Measurements from ENCODE around the gene VASH2.
"Not testable (repeated sequence)": the region's sequence is repeated elsewhere in the genome, so short reads cannot be mapped to it uniquely, and the experiment has no call there.

Gene VASH2

DNA sequence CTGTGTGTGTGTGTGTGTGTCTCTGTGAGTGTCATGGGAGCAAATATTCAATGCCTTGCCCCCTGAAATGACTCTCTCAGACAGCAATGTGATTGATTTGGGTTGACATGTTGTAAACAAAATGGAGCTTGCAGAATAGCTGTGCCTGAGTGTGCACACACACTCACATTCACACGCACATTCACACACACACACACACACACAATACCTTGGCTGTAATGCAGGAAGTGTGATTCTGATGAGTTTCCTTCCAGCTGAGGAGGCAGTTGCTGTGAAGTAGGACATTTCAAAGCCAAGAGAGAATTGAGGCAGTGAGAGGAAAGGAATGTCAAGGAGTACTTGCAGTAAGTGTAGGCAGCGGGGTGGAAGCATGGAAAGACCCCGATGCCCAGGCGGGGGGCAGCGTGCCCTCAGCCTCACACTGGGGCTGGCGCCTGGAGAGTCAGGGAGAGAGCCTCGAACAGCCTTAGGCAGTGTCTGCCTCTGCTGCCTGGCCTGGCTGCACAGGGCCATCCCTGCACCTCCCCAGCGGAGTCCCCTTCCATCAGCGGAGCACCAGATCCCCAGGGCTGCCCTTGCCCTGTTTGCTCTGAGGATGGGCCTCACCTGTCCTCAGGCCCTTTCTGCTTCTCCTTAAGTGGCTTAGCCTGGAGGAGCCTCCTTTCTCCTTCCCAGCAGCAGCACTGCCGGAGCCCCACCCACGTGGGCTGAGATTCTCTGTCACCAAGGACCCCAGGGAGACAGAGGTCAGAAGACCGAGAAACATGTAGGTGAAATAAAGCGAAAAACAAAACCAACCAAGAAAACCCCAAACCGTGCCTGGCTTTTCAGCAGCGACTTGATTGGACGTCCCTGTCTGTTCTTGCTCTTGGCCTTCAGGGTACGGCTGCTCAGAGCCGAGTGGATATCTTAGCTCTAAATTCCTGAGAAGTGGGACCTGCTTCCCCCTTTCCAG lies 9.2 kb downstream of the VASH2 start:
- DNase-seq = no peak

- no peak for DNase-seq
These were observed 10.6 kb downstream of the VASH2 start for GRCh38 chr1:212960932-212961331.

DNA sequence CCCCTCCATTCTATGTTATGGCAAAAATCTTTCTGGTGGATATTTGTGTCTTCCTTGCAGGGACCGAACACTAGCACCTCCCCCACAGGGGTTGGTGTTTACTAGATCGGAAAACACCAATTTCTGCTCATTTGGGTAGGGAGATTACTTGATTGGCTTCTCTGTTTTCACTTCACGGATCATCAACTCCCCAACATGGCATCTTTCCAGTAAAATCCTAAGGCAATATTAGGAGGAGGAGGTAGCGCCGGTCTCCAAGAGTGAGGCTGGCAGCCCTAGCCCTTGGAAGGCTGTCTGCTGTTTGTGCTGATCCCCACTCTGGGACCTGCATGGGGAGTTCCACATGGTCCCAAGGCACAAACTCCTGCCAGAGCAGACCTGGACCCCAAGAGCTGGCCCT lies 12.2 kb downstream of the VASH2 start:
- no peak for DNase-seq

- DNase-seq = no peak
These were observed 13.8 kb downstream of the VASH2 start for GRCh38 chr1:212964102-212964501.

DNA sequence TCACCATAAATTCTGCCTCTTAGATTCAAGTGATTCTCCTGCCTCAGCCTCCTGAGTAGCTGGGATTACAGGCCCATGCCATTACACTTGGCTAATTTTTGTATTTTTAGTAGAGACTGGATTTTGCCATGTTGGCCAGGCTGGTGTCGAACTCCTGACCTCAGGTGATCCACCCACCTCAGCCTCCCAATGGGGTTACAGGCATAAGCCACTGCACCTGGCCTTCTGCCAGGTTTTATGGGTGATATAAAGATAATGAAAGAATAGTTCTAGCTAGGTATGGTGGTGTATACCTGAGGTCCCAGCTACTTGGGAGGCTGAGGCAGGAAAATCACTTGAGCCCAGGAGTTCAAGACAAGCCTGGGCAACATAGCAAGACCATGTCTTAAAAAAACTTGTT lies 14.7 kb downstream of the VASH2 start:
- DNase-seq = not testable (repeated sequence)

- DNase-seq = no peak
These were observed 16.3 kb downstream of the VASH2 start for GRCh38 chr1:212966616-212967015.

GRCh38 chr1:212967801-212968200 lies 17.5 kb downstream of the VASH2 start:
- no peak for DNase-seq

DNA sequence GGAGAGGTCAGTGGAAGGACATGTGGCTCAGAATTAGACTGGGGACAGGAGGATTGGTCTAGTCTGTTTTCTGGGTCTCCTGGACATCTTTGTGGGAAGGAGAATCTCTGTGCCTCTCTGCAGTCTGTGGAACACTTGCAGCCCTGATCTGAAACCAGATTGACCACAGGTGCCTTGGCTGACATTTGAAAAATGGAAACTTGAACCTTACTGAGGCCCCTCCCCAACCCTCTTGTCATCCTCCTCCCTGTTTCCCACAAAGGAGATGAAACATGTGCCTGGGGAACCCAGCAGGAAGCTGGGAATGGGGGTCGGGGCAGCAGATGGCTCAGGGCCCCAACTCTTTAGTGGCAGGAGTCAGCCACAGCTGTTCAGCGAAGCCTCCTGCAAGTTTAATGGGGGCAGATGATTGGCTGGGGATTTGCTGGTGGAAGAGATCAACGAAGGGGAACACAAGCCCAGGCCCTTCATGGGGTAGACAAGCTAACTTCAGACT lies 18.1 kb downstream of the VASH2 start:
- DNase-seq = no peak

DNA sequence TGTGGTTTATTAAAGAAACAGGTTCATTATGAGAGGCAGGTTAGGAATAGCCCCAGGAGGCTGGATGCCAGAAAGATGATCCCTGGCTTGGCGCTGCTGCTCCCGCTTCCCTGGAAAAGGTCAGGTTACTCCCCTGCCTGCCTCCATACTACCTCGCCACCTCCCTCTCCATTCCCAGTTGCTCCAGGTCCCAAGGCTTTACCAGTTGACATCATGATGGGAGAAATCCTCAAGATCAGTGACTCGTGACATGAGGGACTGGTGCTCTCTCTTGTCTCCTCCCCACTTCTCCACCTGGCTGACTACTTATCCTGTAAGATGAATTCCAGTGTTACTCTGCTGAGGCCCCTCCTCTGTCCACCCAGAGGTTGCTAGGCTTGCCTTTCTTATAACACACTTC lies 19.7 kb downstream of the VASH2 start:
- no peak for DNase-seq

DNA sequence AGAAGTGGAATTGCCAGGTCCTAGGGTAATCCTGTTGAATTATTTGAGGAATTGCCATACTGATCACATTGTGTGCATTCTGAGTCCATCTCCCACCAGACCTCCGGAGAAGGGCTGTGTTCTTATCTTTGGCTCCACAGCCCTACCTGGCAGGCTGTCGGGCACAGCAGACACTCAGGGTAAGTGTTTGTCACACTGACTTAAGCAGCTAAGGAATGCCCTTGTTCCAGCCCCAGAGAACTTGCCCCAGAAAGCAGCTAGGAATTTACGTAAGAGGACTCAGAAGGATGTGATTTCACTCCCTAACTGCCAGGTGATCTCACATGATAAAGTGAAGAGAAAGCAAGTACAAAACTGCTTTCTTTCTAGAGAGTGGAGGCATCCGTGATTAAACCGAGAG lies 21.0 kb downstream of the VASH2 start:
- DNase-seq = no peak

- no peak for DNase-seq
These were observed 23.1 kb downstream of the VASH2 start for GRCh38 chr1:212973426-212973825.

DNA sequence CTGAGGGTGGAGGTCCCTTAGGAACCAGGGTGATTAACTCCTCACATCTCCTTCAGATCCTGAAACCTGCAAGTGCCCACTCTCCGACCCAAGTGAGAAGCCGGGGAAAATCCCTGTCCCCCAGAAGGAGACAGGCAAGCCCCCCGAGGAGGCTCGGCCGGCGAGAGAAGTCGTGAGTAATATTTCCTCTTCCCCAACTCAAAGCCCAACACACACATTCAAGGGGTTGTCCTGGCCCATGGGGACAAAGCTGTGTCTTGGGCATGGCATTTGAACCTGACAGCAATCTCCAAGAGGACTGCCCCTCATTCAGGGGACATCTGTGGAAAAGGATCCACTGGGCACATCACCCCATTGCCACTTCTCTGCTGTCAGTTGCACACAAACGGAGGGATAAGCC lies 23.6 kb downstream of the VASH2 start:
- no peak for DNase-seq

- no peak for DNase-seq
These were observed 24.4 kb downstream of the VASH2 start for GRCh38 chr1:212974711-212975110.

- no peak for DNase-seq
These were observed 25.0 kb downstream of the VASH2 start for GRCh38 chr1:212975111-212975918.

DNA sequence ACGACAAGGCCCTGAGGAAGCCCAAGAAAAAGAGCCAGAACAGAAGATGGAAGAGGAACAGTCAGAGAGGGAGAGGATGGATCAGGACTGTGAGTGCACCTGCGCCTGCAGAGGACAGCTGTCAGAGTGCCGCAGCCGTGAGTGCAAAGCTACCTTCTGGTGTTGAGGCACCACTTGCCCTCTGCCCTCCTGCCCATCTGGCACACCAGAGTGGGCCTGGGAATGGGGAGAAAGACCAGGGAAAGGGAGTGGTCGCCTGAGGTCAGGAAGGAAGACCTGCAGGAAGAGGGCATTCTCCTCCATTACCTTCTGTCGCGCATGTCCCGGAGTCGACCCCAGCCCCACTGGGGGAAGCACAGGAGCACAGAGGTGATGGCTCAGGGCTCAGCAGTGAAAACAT lies 26.2 kb downstream of the VASH2 start:
- DNase-seq = no peak

DNA sequence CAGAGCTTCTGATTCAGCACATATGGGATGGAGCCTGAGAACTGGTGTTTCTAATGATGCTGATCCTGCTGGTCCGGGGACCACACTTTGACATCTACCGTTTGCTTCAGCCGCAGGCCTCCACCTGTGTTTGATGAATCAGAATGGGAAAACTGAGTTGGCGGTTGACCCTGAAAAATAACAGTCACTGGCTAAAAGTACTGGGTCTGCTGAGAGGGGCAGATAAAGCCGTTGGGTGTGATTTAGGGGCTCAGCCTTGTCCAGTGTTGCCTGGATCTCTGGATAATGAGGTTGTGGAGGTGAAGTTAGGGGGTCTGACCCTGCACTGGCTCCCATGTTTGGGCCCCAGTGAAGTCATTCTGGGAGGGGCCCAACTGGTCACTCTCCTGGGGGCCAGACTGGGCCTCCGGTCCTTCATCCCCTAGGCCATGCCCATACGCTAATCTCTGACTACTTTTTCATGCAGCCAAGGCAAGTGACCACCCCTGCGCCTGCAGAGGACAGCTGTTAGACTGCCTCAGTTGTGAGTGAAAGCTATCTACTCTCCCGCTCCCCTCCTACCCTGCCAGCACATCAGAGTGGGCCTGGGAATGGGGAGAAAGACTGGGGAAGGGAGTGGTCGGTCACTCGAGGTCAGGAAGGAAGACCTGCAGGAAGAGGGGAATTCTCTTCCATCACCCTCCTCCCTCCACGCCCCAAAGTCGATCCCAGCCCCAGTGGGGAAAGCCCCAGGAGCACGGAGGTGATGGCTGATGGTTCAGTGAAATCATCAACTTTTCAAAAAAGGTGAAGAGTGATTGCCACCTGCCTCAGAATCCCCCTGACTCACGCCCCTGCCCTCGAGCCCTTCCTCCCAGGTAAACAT lies 27.7 kb downstream of the VASH2 start:
- no peak for DNase-seq

DNA sequence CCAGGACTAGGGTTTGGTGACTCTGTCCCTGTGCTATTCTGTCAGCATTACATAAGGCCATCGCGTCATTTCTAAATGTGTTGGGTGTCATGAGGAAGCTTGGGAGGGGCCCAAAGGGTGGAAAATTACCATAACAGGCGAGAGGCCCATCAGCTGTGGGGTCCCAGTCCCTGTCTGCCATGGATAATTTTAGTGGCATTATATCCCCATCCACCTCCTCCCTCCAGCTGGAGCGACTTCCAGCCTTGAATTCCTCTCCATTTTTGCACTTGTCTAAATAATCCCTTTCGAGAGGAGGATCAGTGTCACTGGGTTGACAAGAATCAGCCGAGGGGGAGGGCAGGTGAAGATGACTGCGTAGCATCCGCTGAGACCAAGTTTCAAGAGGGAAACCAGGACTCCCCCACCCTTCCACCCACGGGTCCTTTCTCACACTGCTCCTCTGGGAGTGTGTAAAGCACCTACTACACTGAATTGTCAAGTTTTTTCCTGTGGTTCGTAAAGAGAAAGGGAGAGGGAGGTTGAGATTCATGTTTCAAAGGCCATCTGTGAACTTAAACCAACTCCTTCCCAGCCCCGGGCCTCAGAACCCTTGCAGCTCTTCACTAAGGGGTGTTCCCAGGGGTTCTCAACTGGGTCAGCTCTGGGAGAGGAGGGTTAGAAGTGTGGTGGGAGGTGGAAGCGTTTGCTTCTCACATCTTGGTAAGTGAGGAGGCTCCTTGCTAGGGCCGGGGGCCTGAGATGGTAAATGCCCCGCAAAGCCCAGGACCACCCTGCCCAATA lies 29.2 kb downstream of the VASH2 start:
- DNase-seq = no peak

- DNase-seq = no peak
These were observed 29.9 kb downstream of the VASH2 start for GRCh38 chr1:212980123-212980785.

- DNase-seq = no peak
These were observed 30.7 kb downstream of the VASH2 start for GRCh38 chr1:212981025-212981495.

DNA sequence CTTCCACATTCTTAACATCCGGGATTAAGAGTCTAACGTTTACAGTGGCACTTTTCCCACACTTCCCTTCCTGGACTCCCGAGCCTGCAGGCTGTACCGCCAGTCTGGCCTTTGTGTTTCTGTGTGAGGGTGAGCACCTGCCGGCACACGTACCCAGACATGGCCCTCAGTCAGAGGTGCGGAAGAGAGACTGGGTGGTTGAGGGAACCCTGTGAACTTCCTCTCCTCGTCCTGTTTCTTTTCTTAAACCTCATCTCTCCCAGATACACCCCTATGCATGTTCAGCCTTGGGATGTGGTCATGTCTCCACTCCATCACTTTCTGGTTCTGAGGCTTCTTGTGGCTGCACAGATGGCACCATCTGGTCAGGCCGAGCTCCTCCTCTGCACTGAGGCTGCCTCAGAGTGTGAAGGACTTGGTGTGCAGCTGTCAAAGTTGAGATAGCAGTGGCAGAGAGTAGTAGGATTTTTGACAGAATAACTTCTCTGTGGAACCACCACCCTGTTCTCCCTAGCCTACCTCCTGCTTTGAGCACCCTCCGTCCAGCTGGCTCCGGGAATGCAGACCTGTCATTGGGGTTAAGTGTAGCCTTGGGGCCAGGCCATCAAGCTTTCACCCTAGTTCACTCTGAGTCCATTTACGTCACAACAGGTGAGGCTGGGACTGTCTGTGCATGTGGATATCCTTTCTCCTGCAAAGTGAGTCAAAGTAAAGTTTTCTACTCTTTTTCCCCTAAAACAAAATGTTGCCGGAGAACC lies 31.4 kb downstream of the VASH2 start:
- no peak for DNase-seq

Data from bone marrow (tissue), 2 donors.